OCI-LY3 (cell line): ENCODE measurements around the gene OMA1.
"Not testable (repeated sequence)": the region's sequence is repeated elsewhere in the genome, so short reads cannot be mapped to it uniquely, and the experiment has no call there.

Experiments used
- H2AFZ ChIP-seq: fragments of 200-600, 300-600 bp; shearing (Covaris generic); 2 replicates; pipeline ENCODE4 v1.6.0; 2014; ENCODE audit warnings: antibody characterized with exemption, low read depth, low read length
- H3K27ac ChIP-seq: fragments of 200-600, 300-600 bp; sonication (generic); 2 replicates; pipeline ENCODE4 v1.5.1; 2014; ENCODE audit warnings: mild to moderate bottlenecking, low read length, moderate library complexity, mixed read lengths
- H3K27me3 ChIP-seq: fragments of 200-600, 300-600 bp; sonication (generic); 2 replicates; pipeline ENCODE4 v1.6.1; 2014; ENCODE audit warnings: low read depth, low read length, mixed read lengths
- H3K36me3 ChIP-seq: fragments of 200-600, 300-600 bp; sonication (generic); replicated peaks from 2 replicates; pipeline ENCODE3; 2014; ENCODE audit warnings: low read depth, low read length, mixed read lengths
- H3K4me1 ChIP-seq: fragments of 300-600, 200-600 bp; sonication (generic); 2 replicates; pipeline ENCODE4 v1.6.1; 2014; ENCODE audit warnings: low read length, mixed read lengths
- H3K4me2 ChIP-seq: fragments of 200-600, 300-600 bp; sonication (generic); 2 replicates; pipeline ENCODE4 v1.6.1; 2014; ENCODE audit warnings: low read length, mixed read lengths
- H3K4me3 ChIP-seq: fragments of 300-600, 200-600 bp; sonication (generic); 2 replicates; pipeline ENCODE4 v1.5.1; 2014; ENCODE audit warnings: antibody characterized with exemption, mild to moderate bottlenecking, low read length, moderate library complexity
- H3K79me2 ChIP-seq: fragments of 300-600, 200-600 bp; shearing (Covaris generic); 2 replicates; pipeline ENCODE4 v1.6.1; 2014; ENCODE audit warnings: mild to moderate bottlenecking, low read length, mixed read lengths
- H3K9ac ChIP-seq: fragments of 300-600, 200-600 bp; shearing (Covaris generic); 2 replicates; pipeline ENCODE4 v1.6.0; 2014; ENCODE audit warnings: mild to moderate bottlenecking, low read length, moderate library complexity
- H3K9me3 ChIP-seq: fragments of 200-600, 300-600 bp; shearing (Covaris generic); 2 replicates; pipeline ENCODE4 v1.6.1; 2014; ENCODE audit warnings: low read length, mixed read lengths; ENCODE audit not compliant: insufficient read depth
- H4K20me1 ChIP-seq: fragments of 200-600, 300-600 bp; sonication (generic); 2 replicates; pipeline ENCODE4 v1.6.1; 2016; ENCODE audit warnings: low read length, mixed read lengths; ENCODE audit not compliant: insufficient read depth
- EZH2phosphoT487 ChIP-seq: fragments of 200-600 bp; shearing (Covaris generic); IDR thresholded peaks from 2 replicates; pipeline ENCODE4 v1.6.1; 2018; ENCODE audit warnings: antibody characterized with exemption, mixed run types, low read depth
- TF ChIP-seq, protein P1 (sequence below): fragments of 200-600, 300-600 bp; sonication (generic); IDR thresholded peaks from 2 replicates; pipeline ENCODE4 v1.5.1; 2014; ENCODE audit warnings: antibody characterized with exemption, low read length, low read depth

Gene OMA1

DNA sequence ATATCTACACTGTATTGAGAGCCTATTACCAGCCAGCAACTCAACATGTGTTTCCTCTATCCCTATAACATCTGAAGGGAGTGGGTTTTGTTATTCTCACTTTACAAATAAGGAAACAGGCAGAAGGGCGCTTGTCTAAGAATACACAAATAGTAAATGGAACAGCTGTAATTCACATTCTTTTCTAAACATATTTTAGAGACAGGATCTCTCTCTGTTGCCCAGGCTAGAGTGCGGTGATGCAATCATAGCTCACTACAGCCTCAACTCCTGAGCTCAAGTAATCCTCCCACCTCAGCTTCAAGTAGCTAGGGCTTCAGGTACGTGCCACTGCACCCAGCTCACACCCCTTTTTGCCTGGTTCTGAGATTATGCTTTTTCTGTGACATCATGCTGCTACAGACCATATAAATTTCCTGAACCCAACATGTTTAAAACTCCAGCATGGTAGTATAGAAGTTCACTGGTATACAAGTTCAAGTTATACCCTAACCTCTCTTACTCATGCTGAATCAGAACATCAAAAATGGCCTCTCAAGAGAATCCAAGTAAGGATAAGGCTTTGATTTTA, 39.1 kb upstream of the OMA1 start:
- Histone ChIP-seq H3K9me3 (no peaks in the 10 kb centered on the region), H3K9ac (no peak overlapping the region), H3K79me2 (no peaks in the 10 kb centered on the region), H3K4me2 (no peak overlapping the region), H2AFZ (no peak overlapping the region), H3K4me1 (peaks cover 14% of the 10 kb centered on the region), H3K27me3 (peaks cover 36% of the 10 kb centered on the region), H3K36me3 (no peaks in the 10 kb centered on the region), H3K4me3 (no peak overlapping the region), H3K27ac (no peak overlapping the region), H4K20me1 (no peaks in the 10 kb centered on the region)
- TF ChIP-seq, protein P1, sequence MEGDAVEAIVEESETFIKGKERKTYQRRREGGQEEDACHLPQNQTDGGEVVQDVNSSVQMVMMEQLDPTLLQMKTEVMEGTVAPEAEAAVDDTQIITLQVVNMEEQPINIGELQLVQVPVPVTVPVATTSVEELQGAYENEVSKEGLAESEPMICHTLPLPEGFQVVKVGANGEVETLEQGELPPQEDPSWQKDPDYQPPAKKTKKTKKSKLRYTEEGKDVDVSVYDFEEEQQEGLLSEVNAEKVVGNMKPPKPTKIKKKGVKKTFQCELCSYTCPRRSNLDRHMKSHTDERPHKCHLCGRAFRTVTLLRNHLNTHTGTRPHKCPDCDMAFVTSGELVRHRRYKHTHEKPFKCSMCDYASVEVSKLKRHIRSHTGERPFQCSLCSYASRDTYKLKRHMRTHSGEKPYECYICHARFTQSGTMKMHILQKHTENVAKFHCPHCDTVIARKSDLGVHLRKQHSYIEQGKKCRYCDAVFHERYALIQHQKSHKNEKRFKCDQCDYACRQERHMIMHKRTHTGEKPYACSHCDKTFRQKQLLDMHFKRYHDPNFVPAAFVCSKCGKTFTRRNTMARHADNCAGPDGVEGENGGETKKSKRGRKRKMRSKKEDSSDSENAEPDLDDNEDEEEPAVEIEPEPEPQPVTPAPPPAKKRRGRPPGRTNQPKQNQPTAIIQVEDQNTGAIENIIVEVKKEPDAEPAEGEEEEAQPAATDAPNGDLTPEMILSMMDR, result no peak
- no peak for TF ChIP-seq EZH2phosphoT487

DNA sequence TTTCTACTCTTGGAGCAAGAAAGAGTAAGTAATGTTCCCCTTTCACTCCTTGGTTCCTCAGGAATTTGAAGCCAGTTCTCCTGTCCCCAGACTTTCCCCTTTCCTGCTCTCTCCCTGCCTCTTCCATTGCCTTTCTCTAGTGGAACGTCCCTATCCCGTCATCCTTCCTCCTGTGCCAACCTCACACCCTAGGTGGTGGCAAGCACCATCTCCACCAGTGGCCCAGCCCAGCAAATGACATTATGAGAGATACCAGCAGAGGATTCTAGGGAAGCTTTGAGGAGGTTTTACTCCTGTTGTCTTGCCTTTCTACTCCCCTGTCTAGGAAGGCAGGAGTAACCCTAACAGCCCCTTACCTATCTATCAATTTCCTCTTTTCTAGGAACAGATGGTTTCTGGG, 38.6 kb upstream of the OMA1 start:
- Histone ChIP-seq H2AFZ (no peak overlapping the region), H3K27me3 (peaks cover 36% of the 10 kb centered on the region), H3K27ac (no peak overlapping the region), H3K4me1 (peaks cover 14% of the 10 kb centered on the region), H3K9ac (no peak overlapping the region), H3K9me3 (no peaks in the 10 kb centered on the region), H4K20me1 (no peaks in the 10 kb centered on the region), H3K4me3 (no peak overlapping the region), H3K79me2 (no peaks in the 10 kb centered on the region), H3K36me3 (no peaks in the 10 kb centered on the region), H3K4me2 (no peak overlapping the region)
- no peak for TF ChIP-seq EZH2phosphoT487
- TF ChIP-seq, protein P1, result no peak

DNA sequence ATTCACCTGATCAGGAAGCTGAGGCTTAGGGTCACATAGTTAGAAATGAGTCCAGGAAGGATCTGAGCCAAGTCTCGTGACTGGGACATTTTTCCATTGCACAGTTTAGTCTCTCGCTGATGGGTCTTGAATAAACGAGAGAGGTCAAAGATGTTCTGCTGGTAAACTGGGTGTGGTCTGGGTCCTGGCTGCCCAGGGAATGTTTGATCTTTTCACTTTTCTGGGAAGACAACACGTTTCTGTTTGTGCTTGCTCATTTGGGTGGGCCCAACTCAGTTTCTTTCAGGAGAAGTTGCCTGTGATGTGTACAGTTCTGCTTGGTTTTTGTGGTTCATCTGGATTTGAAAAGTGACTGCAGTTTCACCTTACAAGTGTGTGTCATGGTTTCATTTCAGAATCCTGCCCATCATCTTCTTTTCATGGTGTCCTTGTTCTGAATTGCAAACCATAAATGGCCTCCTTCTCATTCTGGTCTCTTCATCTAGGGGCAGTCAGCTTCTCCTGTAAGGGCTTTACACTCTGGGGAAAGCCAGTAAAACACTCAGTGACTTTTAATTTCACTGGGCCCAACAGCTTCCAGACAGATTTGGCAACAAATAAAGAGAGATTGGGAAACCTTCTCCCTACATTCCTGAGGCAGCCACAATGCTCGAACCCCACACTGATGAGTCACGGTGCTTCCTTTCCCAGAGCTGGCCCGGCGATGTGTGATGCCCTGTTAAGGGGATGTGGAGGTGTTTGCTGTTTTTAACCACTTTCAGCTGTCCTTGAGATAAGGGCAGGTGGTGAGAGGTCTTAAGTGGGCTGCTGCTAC, 37.8 kb upstream of the OMA1 start:
- no peaks in the 10 kb centered on the region for H3K79me2 ChIP-seq
- H3K4me2 ChIP-seq, result peak overlapping the region; percentile 14; the same call in 1 of the 2 replicates
- H3K27ac ChIP-seq, result no peak overlapping the region

DNA sequence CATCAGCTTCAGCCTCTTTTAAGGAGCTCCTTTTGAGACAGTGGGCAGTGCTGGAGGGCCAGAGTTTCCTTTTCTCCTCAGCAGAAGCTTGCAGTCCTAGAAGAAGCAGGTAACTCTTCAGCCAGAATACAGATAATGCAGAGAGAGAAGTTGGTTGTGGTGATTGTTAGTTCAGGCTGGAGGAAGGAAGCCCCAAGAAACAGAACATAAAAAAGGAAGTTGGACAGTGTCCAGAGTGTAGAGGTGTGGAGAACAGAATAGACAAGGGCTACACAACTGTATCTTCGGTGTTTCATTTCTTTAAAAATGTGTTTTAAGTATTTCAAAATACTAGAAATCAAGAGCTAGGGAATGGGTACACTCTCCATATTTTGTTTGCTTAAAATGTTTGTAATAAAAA, 37.0 kb upstream of the OMA1 start:
- Histone ChIP-seq H2AFZ (no peak overlapping the region), H3K27me3 (peaks cover 36% of the 10 kb centered on the region), H3K9me3 (no peaks in the 10 kb centered on the region), H3K79me2 (no peaks in the 10 kb centered on the region), H3K9ac (no peak overlapping the region), H3K27ac (no peak overlapping the region), H3K4me1 (peaks cover 14% of the 10 kb centered on the region), H3K36me3 (no peaks in the 10 kb centered on the region), H4K20me1 (no peaks in the 10 kb centered on the region), H3K4me3 (no peak overlapping the region), H3K4me2 (no peak overlapping the region)
- TF ChIP-seq, protein P1, result no peak
- no peak for TF ChIP-seq EZH2phosphoT487

More for the DNA sequence above, 37.8 kb upstream of the OMA1 start:
- H2AFZ ChIP-seq, result no peak overlapping the region
- no peak for TF ChIP-seq EZH2phosphoT487
- TF ChIP-seq, protein P1, result no peak
- peaks cover 36% of the 10 kb centered on the region for H3K27me3 ChIP-seq
- H3K9ac ChIP-seq, result no peak overlapping the region
- H3K4me3 ChIP-seq, result no peak overlapping the region
- H3K36me3 ChIP-seq, result no peaks in the 10 kb centered on the region
- peaks cover 14% of the 10 kb centered on the region for H3K4me1 ChIP-seq
- no peaks in the 10 kb centered on the region for H4K20me1 ChIP-seq
- no peaks in the 10 kb centered on the region for H3K9me3 ChIP-seq

DNA sequence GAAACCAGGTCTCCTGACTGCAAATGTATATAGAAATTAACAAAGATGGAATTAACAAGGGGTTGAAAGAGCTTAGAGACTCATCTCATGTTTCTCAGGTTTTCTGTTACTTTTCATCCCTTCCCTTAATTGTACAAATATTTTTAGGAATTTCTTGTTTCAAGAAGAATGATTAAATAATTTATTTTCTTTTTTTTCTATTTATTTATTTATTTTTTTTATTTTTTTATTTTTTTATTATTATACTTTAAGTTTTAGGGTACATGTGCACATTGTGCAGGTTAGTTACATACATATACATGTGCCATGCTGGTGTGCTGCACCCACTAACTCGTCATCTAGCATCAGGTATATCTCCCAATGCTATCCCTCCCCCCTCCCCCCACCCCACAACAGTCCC, 35.6 kb upstream of the OMA1 start:
- H2AFZ ChIP-seq, H3K9me3 ChIP-seq, H3K79me2 ChIP-seq: not testable (repeated sequence)

More for the DNA sequence above, 35.6 kb upstream of the OMA1 start:
- H3K4me2 ChIP-seq, H3K9ac ChIP-seq, H3K4me3 ChIP-seq, H3K36me3 ChIP-seq, H3K27ac ChIP-seq, H4K20me1 ChIP-seq: not testable (repeated sequence)
- Histone ChIP-seq H3K4me1 (peaks cover 22% of the 10 kb centered on the region), H3K27me3 (peaks cover 41% of the 10 kb centered on the region)
